Measurements from ENCODE around the gene NTSR1. TPM values are rescaled to one million over a fixed set of nuclear protein-coding genes. Genes with fewer than 3 reads are reported as not detected.
A peak's percentile ranks its signal among the peaks of the same experiment; 100 is the strongest.

NTSR1 gene
- total RNA-seq, 2 donors from 2014 or later: not detected

- no peaks in the 10 kb centered on the region for H3K9me3 Mint-ChIP-seq
- H3K27me3 Mint-ChIP-seq: no peaks in the 10 kb centered on the region
- H3K27ac Mint-ChIP-seq: no peak overlapping the region
- H3K4me1 Mint-ChIP-seq: no peaks in the 10 kb centered on the region
- ATAC-seq (replicated peaks): no peak
- no peak overlapping the region for H3K4me3 Mint-ChIP-seq
- no peaks in the 10 kb centered on the region for H3K36me3 Mint-ChIP-seq (ENCODE audit: low read depth)
Observed at GRCh38 chr20:62695448-62696414, 12.9 kb upstream of the NTSR1 start.

GRCh38 chr20:62696434-62696957 is 12.1 kb upstream of the NTSR1 start:
- Mint-ChIP-seq H3K36me3 (ENCODE audit: low read depth) (no peaks in the 10 kb centered on the region), H3K4me3 (no peak overlapping the region), H3K9me3 (no peaks in the 10 kb centered on the region), H3K27me3 (no peaks in the 10 kb centered on the region), H3K4me1 (no peaks in the 10 kb centered on the region), H3K27ac (no peak overlapping the region)
- ATAC-seq (replicated peaks): no peak

GRCh38 chr20:62696989-62697388 is 11.6 kb upstream of the NTSR1 start:
- Mint-ChIP-seq H3K9me3 (no peaks in the 10 kb centered on the region), H3K27ac (no peak overlapping the region), H3K36me3 (ENCODE audit: low read depth) (no peaks in the 10 kb centered on the region), H3K4me1 (no peaks in the 10 kb centered on the region), H3K27me3 (no peaks in the 10 kb centered on the region), H3K4me3 (no peak overlapping the region)
- ATAC-seq (replicated peaks): no peak

- H3K27me3 Mint-ChIP-seq: no peaks in the 10 kb centered on the region
- no peaks in the 10 kb centered on the region for H3K9me3 Mint-ChIP-seq
- no peak overlapping the region for H3K4me3 Mint-ChIP-seq
- no peaks in the 10 kb centered on the region for H3K36me3 Mint-ChIP-seq (ENCODE audit: low read depth)
- H3K4me1 Mint-ChIP-seq: no peaks in the 10 kb centered on the region
- H3K27ac Mint-ChIP-seq: no peak overlapping the region
- ATAC-seq (replicated peaks): no peak
Observed at GRCh38 chr20:62697468-62697912, 11.1 kb upstream of the NTSR1 start.

- H3K4me3 Mint-ChIP-seq: no peak overlapping the region
- no peak overlapping the region for H3K27ac Mint-ChIP-seq
- no peaks in the 10 kb centered on the region for H3K4me1 Mint-ChIP-seq
- no peak for ATAC-seq (replicated peaks)
- H3K9me3 Mint-ChIP-seq: no peaks in the 10 kb centered on the region
- no peaks in the 10 kb centered on the region for H3K36me3 Mint-ChIP-seq (ENCODE audit: low read depth)
- H3K27me3 Mint-ChIP-seq: no peaks in the 10 kb centered on the region
Observed at GRCh38 chr20:62698231-62698630, 10.4 kb upstream of the NTSR1 start.

- no peak for ATAC-seq (replicated peaks)
- Mint-ChIP-seq H3K36me3 (ENCODE audit: low read depth) (no peaks in the 10 kb centered on the region), H3K4me1 (peaks cover 4% of the 10 kb centered on the region), H3K27ac (no peak overlapping the region), H3K9me3 (no peaks in the 10 kb centered on the region), H3K4me3 (no peak overlapping the region), H3K27me3 (no peaks in the 10 kb centered on the region)
Observed at GRCh38 chr20:62699296-62699695, 9.3 kb upstream of the NTSR1 start.

GRCh38 chr20:62699741-62700140 is 8.9 kb upstream of the NTSR1 start:
- ATAC-seq (replicated peaks): no peak
- peaks cover 4% of the 10 kb centered on the region for H3K4me1 Mint-ChIP-seq
- no peaks in the 10 kb centered on the region for H3K27me3 Mint-ChIP-seq
- H3K9me3 Mint-ChIP-seq: no peaks in the 10 kb centered on the region
- no peak overlapping the region for H3K4me3 Mint-ChIP-seq
- H3K27ac Mint-ChIP-seq: no peak overlapping the region
- no peaks in the 10 kb centered on the region for H3K36me3 Mint-ChIP-seq (ENCODE audit: low read depth)

- Mint-ChIP-seq H3K4me1 (peaks cover 4% of the 10 kb centered on the region), H3K4me3 (no peak overlapping the region), H3K27me3 (no peaks in the 10 kb centered on the region), H3K36me3 (ENCODE audit: low read depth) (no peaks in the 10 kb centered on the region), H3K27ac (no peak overlapping the region), H3K9me3 (no peaks in the 10 kb centered on the region)
- no peak for ATAC-seq (replicated peaks)
Observed at GRCh38 chr20:62700261-62700930, 8.2 kb upstream of the NTSR1 start.

- Mint-ChIP-seq H3K9me3 (no peaks in the 10 kb centered on the region), H3K4me1 (peaks cover 4% of the 10 kb centered on the region), H3K4me3 (no peak overlapping the region), H3K36me3 (ENCODE audit: low read depth) (no peaks in the 10 kb centered on the region), H3K27ac (no peak overlapping the region), H3K27me3 (no peaks in the 10 kb centered on the region)
- ATAC-seq (replicated peaks): no peak
Observed at GRCh38 chr20:62701161-62702012, 7.2 kb upstream of the NTSR1 start.

- H3K27me3 Mint-ChIP-seq: no peaks in the 10 kb centered on the region
- ATAC-seq (replicated peaks): no peak
- H3K9me3 Mint-ChIP-seq: no peaks in the 10 kb centered on the region
- no peak overlapping the region for H3K4me3 Mint-ChIP-seq
- H3K4me1 Mint-ChIP-seq: peaks cover 4% of the 10 kb centered on the region
- H3K27ac Mint-ChIP-seq: no peak overlapping the region
- H3K36me3 Mint-ChIP-seq (ENCODE audit: low read depth): no peaks in the 10 kb centered on the region
Observed at GRCh38 chr20:62702013-62702300, 6.7 kb upstream of the NTSR1 start.

- Mint-ChIP-seq H3K9me3 (no peaks in the 10 kb centered on the region), H3K27ac (peak overlapping the region; percentile 84), H3K27me3 (peaks cover 4% of the 10 kb centered on the region), H3K36me3 (ENCODE audit: low read depth) (no peaks in the 10 kb centered on the region), H3K4me1 (peaks cover 4% of the 10 kb centered on the region), H3K4me3 (peak overlapping the region; percentile 59)
- peak; percentile 98 for ATAC-seq (replicated peaks)
Observed at GRCh38 chr20:62702895-62703852, 5.5 kb upstream of the NTSR1 start.

GRCh38 chr20:62703853-62704228 is 4.8 kb upstream of the NTSR1 start:
- Mint-ChIP-seq H3K4me3 (peak overlapping the region; percentile 59), H3K27ac (peak overlapping the region; percentile 84), H3K9me3 (no peaks in the 10 kb centered on the region), H3K36me3 (ENCODE audit: low read depth) (no peaks in the 10 kb centered on the region), H3K4me1 (peaks cover 4% of the 10 kb centered on the region), H3K27me3 (peaks cover 5% of the 10 kb centered on the region)
- peak; percentile 22 for ATAC-seq (replicated peaks)

- H3K27me3 Mint-ChIP-seq: peaks cover 5% of the 10 kb centered on the region
- no peak overlapping the region for H3K27ac Mint-ChIP-seq
- no peak for ATAC-seq (replicated peaks)
- H3K9me3 Mint-ChIP-seq: no peaks in the 10 kb centered on the region
- H3K4me3 Mint-ChIP-seq: no peak overlapping the region
- H3K4me1 Mint-ChIP-seq: peaks cover 4% of the 10 kb centered on the region
- no peaks in the 10 kb centered on the region for H3K36me3 Mint-ChIP-seq (ENCODE audit: low read depth)
Observed at GRCh38 chr20:62704341-62704948, 4.2 kb upstream of the NTSR1 start.

Measured in activated T-helper 17 cell treated with anti-CD3 and anti-CD28 coated beads, Interleukin-2, amount 50 U/mL, for 72 hours (primary cell).